GM21619 (cell line): ENCODE data around the gene CXCL5.
"Not testable (repeated sequence)": the region's sequence is repeated elsewhere in the genome, so short reads cannot be mapped to it uniquely, and the experiment has no call there.

ENCODE experiments used
- ATAC-seq: cut with Tn5 transposase; IDR thresholded peaks from one replicate; pipeline ENCODE4 v1.9.1; 2021; ENCODE audit not compliant: unreplicated experiment

The CXCL5 gene

DNA sequence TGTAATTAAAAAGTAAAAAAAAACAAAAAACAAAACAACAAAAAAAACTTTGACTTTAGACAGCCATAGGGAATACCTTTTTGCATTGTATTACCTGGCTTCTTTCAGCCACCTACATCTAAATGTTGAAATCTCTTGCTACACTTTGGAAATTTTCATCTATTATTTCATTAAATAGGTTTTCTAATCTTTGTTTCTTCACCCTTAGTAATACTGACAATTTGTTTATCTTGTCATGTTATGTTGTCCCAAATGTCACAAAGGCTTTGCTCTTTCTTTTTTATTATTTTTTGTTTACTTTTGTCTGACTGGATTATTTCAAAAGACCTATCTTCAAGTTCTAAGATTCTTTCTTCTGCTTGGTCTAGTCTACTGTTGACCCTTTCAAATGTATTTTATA, 24.1 kb downstream of the CXCL5 start:
- no peak for ATAC-seq

DNA sequence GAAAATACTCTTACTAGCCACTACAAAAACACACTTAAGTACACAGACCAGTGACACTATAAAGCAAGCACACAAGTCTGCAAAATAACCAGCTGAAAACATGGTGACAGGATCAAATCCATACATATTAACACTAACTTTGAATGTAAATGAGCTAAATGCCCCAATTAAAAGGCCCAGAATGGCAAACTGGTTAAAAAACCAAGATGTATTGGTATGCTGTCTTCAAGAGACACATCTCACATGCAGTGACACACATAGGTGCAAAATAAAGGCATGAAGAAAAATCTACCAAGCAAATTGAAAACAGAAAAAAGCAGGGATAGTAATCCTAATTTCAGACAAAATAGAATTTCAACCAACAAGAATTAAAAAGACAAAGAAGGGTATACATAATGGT, 27.5 kb downstream of the CXCL5 start:
- ATAC-seq = no peak

DNA sequence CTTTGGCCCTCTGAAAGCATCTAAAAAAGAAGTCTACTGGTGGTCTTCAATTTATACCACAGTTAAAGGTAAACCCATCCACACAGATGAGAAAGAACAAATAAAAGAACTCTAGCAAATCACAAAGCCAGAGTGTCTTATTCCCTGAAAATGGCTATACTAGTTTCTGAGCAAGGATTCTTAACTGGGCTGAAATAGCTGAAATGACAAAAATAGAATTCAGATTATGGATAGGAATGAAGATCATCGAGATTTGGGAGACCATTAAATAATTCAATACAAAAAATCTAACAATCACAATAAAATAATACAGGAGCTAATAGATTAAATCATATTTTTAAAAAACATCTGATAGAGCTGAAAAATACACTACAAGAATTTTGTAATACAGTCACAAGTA, 28.5 kb downstream of the CXCL5 start:
- no peak for ATAC-seq

DNA sequence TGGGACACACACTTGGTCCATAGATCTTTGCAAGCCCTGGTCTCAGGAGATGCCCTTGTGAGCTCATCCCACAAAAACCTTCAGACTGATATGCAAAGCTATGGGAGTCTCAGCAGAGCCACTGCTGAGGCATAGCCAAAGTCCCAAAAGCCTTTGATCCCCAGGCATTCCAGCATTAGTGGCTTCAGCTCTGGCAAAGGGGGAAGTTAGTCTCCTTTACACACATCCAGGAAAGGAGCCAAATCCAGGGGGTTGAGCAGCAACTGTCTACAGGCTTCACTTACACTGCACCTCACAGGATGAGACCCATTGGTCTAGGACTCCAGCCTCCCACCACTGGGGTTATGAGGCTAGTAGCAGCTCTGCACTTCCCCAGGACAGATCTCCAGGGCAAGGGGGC, 30.6 kb downstream of the CXCL5 start:
- no peak for ATAC-seq

DNA sequence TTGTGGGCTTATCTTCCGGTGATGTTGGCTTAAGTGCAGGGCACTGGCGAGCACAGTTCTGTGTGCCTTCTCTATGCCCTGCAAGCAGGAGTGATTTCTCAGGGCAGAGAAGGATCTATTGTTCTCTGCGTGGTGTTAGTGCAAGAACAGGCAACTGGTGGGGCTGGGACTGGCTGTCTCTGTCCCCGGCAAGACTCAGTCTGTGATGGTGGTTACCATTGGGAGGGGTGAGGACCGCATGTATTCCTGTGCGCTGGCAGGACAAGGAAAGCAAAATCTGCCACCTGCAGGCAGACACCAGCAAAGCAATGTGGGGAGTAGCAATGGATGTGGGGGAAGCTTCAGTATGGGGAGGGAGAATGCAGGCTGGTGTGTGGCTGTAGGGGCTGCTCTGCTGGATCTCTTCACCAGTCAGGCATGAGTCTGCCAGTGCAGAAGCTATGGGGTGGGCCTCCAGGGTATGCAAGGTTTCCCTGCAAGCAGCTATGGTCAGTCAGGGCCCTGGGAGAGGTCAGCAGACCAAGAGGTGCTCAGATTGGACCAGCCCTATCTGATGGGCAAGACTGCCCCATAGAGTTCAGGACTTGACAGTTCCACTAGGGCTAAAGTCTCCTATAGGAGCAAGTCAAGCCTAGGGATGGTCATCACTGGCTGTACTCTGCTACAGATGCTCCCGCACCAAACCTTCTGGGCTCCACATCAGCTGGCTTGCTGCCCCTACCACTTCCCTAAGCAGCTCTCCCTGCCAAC, 33.4 kb downstream of the CXCL5 start:
- ATAC-seq = no peak

DNA sequence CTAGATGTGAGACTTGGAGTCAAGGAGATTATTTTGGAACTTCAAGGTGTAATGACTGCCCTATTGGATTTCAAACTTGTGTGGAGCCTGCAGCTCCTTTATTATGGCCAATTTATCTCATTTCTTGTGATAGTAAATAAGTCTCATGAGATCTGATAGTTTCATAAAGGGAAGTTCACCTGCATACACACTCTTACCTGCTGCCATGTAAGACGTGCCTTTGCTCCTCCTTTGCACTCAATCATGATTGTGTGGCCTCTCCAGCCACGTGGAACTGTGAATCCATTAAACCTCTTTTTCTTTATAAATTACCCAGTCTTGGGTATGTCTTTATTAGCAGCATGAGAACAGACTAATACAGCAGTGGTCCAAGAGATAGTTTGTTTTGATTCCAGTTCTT, 35.8 kb downstream of the CXCL5 start:
- no peak for ATAC-seq

DNA sequence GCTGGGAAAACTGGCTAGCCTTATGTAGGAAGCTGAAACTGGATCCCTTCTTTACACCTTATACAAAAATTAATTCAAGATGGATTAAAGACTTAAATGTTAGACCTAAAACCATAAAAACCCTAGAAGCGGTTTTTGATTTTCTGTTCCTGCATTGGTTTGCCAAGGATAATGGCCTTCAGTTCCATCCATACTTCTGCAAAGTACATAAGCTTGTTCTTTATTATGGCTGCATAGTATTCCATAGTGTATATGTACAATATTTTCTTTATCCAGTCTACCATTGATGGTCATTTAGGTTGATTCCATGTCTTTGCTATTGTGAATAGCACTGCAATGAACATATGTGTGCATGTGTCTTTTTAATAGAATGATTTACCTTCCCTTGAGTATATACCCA, 39.4 kb downstream of the CXCL5 start:
- not testable (repeated sequence) for ATAC-seq

DNA sequence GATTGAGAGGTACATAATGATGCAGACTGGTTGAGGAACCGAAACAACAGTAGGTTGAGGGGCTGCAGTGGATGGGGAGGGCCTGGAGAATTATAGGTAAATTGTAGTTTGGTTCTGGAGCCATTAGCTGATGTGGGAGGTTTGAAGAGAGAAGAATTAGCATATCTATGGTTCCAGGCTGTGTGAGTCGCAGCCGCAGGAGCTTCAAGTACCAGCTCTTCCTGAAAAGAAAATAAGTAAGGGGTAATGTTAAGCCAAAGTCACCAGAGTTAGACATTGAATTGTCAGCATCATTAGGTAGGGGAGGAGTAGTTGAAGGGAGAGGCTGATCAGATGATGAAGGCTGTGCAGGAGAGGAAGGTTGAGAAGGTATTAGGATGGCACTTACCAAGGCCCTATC, 46.1 kb downstream of the CXCL5 start:
- no peak for ATAC-seq

DNA sequence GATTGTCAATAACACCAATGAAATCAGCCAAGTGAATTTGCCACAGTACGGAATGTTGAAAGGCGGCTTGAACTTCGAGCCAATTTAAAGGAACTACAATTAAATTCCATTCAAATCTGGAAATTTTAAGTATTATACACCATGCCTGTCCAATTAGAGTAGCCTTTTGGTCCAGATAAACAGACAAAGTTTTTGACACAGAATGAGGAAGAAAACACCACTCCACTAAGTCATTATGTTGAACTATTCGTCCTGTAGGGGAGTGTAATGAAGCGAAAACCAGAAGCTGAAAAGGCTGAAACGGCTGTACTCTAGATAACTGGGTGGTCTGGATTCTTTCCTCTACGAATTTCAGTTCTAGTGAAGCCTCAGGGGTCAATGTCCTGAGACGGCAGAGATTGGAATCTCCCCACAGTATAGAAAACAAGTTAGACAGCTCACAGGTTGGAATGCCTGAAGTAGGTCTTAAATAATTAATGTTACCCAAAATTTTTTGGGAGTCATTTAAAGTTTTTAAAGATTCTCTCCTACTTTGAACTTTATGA, 48.0 kb downstream of the CXCL5 start:
- ATAC-seq = not testable (repeated sequence)

DNA sequence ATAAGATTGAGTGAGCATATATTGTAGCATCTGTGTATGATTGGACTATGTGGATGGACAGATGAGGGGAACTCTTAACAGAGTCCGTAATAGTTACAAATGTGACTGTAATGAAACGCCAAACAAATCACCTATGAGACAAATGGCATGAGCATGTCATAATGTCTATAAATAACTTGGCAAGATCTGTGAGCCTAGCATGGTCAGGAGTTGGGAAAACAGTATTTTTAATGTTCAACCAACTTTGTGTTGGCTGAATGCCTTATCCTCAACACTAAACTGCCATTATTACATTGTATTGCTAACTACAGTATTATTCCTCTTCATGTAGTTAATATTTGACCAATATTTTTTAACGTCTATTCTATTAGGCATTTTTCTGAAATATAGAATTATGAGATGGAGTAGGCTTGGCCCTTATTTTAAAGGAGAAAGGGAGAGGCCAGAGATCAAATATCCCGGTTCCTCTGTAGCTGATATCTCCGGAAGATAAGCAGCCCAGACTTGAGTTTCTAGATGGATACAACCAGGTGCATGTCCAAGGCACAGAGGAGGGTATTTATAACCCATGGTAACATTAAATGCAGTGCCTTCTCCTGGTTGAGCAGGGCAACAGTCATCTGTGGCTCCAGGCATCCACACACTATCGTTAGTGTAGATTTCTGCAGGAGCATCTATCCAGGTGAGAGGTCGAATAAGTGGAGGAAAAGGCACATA, 49.3 kb downstream of the CXCL5 start:
- no peak for ATAC-seq

DNA sequence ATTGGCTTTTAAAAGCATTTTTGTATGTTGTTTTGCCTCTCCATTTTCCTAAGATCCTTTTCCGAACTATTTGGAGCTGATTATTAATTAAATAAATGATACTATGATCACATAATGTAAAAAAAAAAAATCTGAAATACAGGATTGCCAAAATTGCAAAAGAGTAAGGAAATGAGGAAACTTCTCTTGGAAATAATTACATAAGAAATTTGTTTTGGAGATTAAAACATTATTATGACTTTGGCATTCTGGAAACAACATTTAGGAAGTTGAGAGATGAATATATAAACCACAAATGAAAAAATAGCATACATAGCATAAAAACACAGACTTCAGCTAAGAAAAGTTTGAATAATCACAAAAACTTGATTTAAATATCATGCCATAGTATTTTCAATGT, 50.2 kb downstream of the CXCL5 start:
- ATAC-seq = no peak

DNA sequence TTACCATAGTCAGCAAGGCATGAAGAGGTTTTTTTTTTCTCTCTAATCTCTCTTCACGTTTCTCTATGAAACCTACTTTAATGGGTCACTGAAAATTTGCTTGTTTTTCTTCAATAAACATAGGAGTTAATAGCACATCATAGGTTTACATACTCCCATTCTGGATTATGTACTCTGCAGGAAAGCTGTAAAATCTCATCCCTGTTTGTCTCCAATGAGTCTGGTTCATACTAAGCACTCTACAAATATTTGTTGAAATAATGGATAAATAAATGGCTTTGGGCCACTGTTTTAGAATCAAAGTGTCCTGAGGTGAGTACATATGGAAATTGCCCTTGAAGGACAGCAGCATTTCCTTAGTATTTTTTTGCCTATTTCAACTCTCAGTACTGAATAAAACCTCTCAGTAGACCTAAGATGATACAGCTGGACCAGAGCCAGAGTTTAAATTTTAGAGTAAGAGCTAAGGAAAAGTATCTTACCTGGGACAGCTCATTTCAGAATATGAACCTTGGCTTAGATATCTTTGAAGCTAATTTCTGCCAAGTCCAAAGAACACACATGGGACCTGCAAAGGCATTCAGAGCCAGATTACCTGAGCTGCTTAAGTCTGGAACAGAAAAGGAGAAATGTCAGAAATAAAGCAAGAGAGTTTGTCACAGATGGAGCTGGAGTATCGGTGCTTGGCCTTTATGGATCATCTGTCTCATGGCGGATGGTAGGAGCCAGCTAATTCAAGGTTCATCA, 51.1 kb downstream of the CXCL5 start:
- ATAC-seq = no peak

DNA sequence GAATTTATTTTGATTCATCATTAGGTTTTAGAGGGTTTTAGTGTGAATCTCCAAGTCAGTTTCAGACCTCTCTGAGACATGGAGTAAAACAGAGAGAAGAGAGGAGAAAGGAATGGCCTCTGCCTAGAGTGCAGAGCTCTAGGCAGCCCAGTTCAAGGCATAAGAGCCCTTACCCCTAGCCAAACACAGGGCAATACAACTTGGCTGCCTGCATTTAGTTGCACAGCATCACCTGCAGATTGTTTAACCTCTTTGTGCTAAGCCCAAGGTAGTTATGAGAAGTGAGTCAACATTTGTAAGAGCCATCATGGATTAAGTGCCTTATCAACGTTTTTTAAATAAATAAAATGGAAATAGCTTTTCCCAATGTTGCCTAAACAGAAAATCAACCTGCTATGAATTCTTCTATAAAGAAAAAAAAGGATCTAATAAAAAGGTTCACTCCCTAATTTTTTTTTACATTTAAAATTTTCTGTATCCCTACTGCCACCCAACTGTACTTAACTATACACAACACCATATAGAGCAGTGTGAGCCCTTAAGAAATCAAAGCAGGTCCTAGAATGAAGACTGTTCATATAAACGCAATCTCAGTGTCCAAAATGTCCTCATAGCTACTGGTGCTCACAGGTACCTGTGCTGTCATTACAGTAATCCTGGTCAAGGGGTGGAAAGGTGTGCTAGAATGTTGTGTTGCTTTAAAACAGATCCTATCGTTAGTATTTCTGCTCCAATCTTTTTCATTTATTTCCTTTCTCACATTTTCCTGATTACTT, 52.6 kb downstream of the CXCL5 start:
- ATAC-seq = no peak
